Right lobe of liver (tissue), 6 donors: Measurements from ENCODE around the gene IL4I1. TPM values are rescaled to one million over a fixed set of nuclear protein-coding genes. Genes with fewer than 3 reads are reported as not detected.

ENCODE experiments used
- ATAC-seq, 4 donors: fragments of 200-7000 bp; cut with Tn5 transposase; one replicate each; pipeline ENCODE4 v1.9.1; 2020; ENCODE audit warnings: mild to moderate bottlenecking in 4 of 4, moderate library complexity in 4 of 4
- DNase-seq, 3 donors: peaks; one replicate each; pipeline ENCODE4 v3.0.0-alpha.2; 2020
- H3K27ac ChIP-seq, 3 donors: fragments of 200-600 bp; one replicate each; pipeline ENCODE4 v1.8.0; 2022
- H3K27me3 ChIP-seq, 2 donors: fragments of 200-600 bp; one replicate each; pipeline ENCODE4 v1.8.0; 2022
- H3K36me3 ChIP-seq, 4 donors: fragments of 200-600 bp; sonication (generic) in 1 of 4; one replicate each; pipeline versions ENCODE4 v1.5.1 to v1.8.0; 2017 to 2022; ENCODE audit warnings: control low read depth in 1 of 4
- H3K4me1 ChIP-seq, 4 donors: fragments of 200-600 bp; sonication (generic) in 1 of 4; one replicate each; pipeline versions ENCODE4 v1.5.1 to v1.8.0; 2017 to 2022; ENCODE audit warnings: control low read depth in 1 of 4
- H3K4me3 ChIP-seq, 3 donors: fragments of 200-600 bp; one replicate each; pipeline ENCODE4 v1.8.0; 2022
- H3K9me3 ChIP-seq, 4 donors: fragments of 200-600 bp; sonication (generic) in 1 of 4; one replicate each; pipeline versions ENCODE4 v1.5.1 to v1.8.0; 2017 to 2022; ENCODE audit warnings: control low read depth in 1 of 4
- CTCF ChIP-seq, 4 donors: fragments of 200-600 bp in 3 of 4; fragments of 450-650 bp in 1 of 4; IDR thresholded peaks; one replicate each; pipeline versions ENCODE4 v1.5.1 to v1.8.0; 2016 to 2022; ENCODE audit warnings: antibody characterized with exemption in 4 of 4, mild to moderate bottlenecking in 2 of 4
- POLR2A ChIP-seq: fragments of 450-650 bp; IDR thresholded peaks from one replicate; pipeline ENCODE4 v1.6.1; 2017; ENCODE audit warnings: antibody characterized with exemption, mild to moderate bottlenecking
- WGBS: methylation state at CpG from one replicate; pipeline ENCODE4 v1.1.6; 2018; ENCODE audit warnings: low coverage, low lambda C conversion rate; ENCODE audit not compliant: insufficient coverage; ENCODE audit errors: missing lambda C conversion rate; 5-methylcytosine and 5-hydroxymethylcytosine counted together
- intact Hi-C, 2 donors: fragments of 100-400 bp; cut with DNase I; formaldehyde crosslinking; loops; one replicate each; pipeline versions ENCODE4 v1.11.2 to v1.14.1; 2022
- total RNA-seq, 6 experiments: library from RNA; depleted of rRNA in 2 of 6; stranded (reverse); fragments of >200 nt in 2 of 6; fragmentation: NEBNext Ultra II Directional in 3 of 6; extraction: Animal tissue kit (Norgen Biotek cat#: 25700) in 3 of 6; gene quantifications; one replicate each; pipeline versions ENCODE4 v1.1.0 to v1.2.4, GENCODE V29; 2016 to 2023
- donor health status: DM: no; HTN: yes; CAD: no.
- donor health status: DM: no; HTN: no; CAD: no.
- donor health status: DM: no; HTN: no; CAD: no.
- donor health status: DM: no; HTN: yes; CAD: no.
- donor health status: DM: no; HTN: yes; CAD: no.

Gene IL4I1
- total RNA-seq, 6 experiments from 2014 or later: 0.56 to 4.2 (median 1.0) TPM; not detected in 3

- peaks cover 3 to 68% (median 34%) of the 10 kb centered on the region in 4 donors for H3K36me3 ChIP-seq
- ATAC-seq (no peak), DNase-seq (peak in 1 of 3 donors; percentile 54)
- intact Hi-C loops: no loop called here
- peaks cover 0 to 7% (median 3%) of the 10 kb centered on the region in 4 donors for H3K4me1 ChIP-seq
- no peak overlapping the region for H3K27ac ChIP-seq
- TF ChIP-seq POLR2A: no peak
- TF ChIP-seq CTCF (IDR thresholded peaks at IDR 0.05): no peak
- H3K9me3 ChIP-seq: no peaks in the 10 kb centered on the region
- no peaks in the 10 kb centered on the region for H3K27me3 ChIP-seq
- 91% methylated on average over 13 of the region's 31 CpGs for WGBS
- no peak overlapping the region for H3K4me3 ChIP-seq
Observed at GRCh38 chr19:49881672-49882394, 14.9 kb downstream of the IL4I1 start.

- Histone ChIP-seq H3K4me1 (peaks cover 0 to 7% (median 3%) of the 10 kb centered on the region in 4 donors), H3K27ac (no peak overlapping the region), H3K36me3 (peaks cover 3 to 68% (median 34%) of the 10 kb centered on the region in 4 donors), H3K9me3 (no peaks in the 10 kb centered on the region), H3K27me3 (no peaks in the 10 kb centered on the region), H3K4me3 (no peak overlapping the region)
- no peak for ATAC-seq
- no peak for TF ChIP-seq CTCF (IDR thresholded peaks at IDR 0.05)
- TF ChIP-seq POLR2A: no peak
- no CpG with 5 or more reads among the region's 17 CpGs for WGBS
- DNase-seq: peak in 1 of 3 donors; percentile 51
- intact Hi-C loops: no loop called here
Observed at GRCh38 chr19:49881186-49881585, 15.5 kb downstream of the IL4I1 start.

GRCh38 chr19:49880162-49880869 lies 16.4 kb downstream of the IL4I1 start:
- no peak overlapping the region for H3K4me3 ChIP-seq
- H3K27me3 ChIP-seq: no peaks in the 10 kb centered on the region
- H3K27ac ChIP-seq: no peak overlapping the region
- peaks cover 0 to 13% (median 6%) of the 10 kb centered on the region in 4 donors for H3K4me1 ChIP-seq
- peak in 1 of 3 donors; percentile 53 for DNase-seq
- TF ChIP-seq POLR2A: no peak
- TF ChIP-seq CTCF (IDR thresholded peaks at IDR 0.05): no peak
- no peak for ATAC-seq
- H3K9me3 ChIP-seq: no peaks in the 10 kb centered on the region
- intact Hi-C loops: no loop called here
- WGBS: 83% methylated on average over 1 of the region's 10 CpGs
- peaks cover 3 to 60% (median 34%) of the 10 kb centered on the region in 4 donors for H3K36me3 ChIP-seq

- peaks cover 3 to 51% (median 30%) of the 10 kb centered on the region in 4 donors for H3K36me3 ChIP-seq
- WGBS: 92% methylated on average over 10 of the region's 12 CpGs
- TF ChIP-seq CTCF (IDR thresholded peaks at IDR 0.05): no peak
- no peak for TF ChIP-seq POLR2A
- H3K4me3 ChIP-seq: no peak overlapping the region
- intact Hi-C loops: no loop called here
- H3K27ac ChIP-seq: no peak overlapping the region
- DNase-seq (peak in 2 of 3 donors; percentile 25 to 52), ATAC-seq (no peak)
- peaks cover 0 to 17% (median 8%) of the 10 kb centered on the region in 4 donors for H3K4me1 ChIP-seq
- H3K27me3 ChIP-seq: no peaks in the 10 kb centered on the region
- no peaks in the 10 kb centered on the region for H3K9me3 ChIP-seq
Observed at GRCh38 chr19:49879243-49879963, 17.3 kb downstream of the IL4I1 start.
